GM23248 (cell line): Measurements from ENCODE around the gene TMEM263. TPM values are rescaled to one million over a fixed set of nuclear protein-coding genes. Genes with fewer than 3 reads are reported as not detected.
A peak's percentile ranks its signal among the peaks of the same experiment; 100 is the strongest.
"Not testable (repeated sequence)": the region's sequence is repeated elsewhere in the genome, so short reads cannot be mapped to it uniquely, and the experiment has no call there.

ENCODE experiments used
- DNase-seq: peaks from one replicate; pipeline ENCODE4 v3.0.0-alpha.2; 2015
- H2AFZ ChIP-seq: fragments of 200-600 bp; sonication (generic); 2 replicates; pipeline ENCODE4 v1.6.1; 2016; ENCODE audit warnings: antibody characterized with exemption
- H3F3A ChIP-seq: fragments of 200-600 bp; sonication (generic); 2 replicates; pipeline ENCODE4 v1.6.1; 2016; ENCODE audit warnings: mild to moderate bottlenecking, antibody characterized with exemption, mixed run types; ENCODE audit not compliant: insufficient read depth
- H3K27ac ChIP-seq: fragments of 200-600 bp; sonication (generic); 2 replicates; pipeline ENCODE4 v1.5.1; 2016; ENCODE audit warnings: mild to moderate bottlenecking
- H3K27me3 ChIP-seq: fragments of 200-600 bp; sonication (generic); replicated peaks from 2 replicates; pipeline ENCODE4 v1.6.1; 2016; ENCODE audit warnings: mild to moderate bottlenecking; ENCODE audit not compliant: insufficient read depth
- H3K36me3 ChIP-seq: fragments of 200-600 bp; sonication (generic); 2 replicates; pipeline ENCODE4 v1.6.1; 2016; ENCODE audit warnings: low read depth, mild to moderate bottlenecking
- H3K4me1 ChIP-seq: fragments of 200-600 bp; sonication (generic); 2 replicates; pipeline ENCODE4 v1.6.1; 2016; ENCODE audit warnings: mild to moderate bottlenecking; ENCODE audit not compliant: insufficient read depth
- H3K4me2 ChIP-seq: fragments of 200-600 bp; sonication (generic); one replicate; pipeline ENCODE4 v1.6.1; 2016; ENCODE audit warnings: mild to moderate bottlenecking; ENCODE audit not compliant: unreplicated experiment
- H3K4me3 ChIP-seq: fragments of 200-600 bp; sonication (generic); 2 replicates; pipeline ENCODE4 v1.5.1; 2016; ENCODE audit warnings: mild to moderate bottlenecking
- H3K79me2 ChIP-seq: fragments of 200-600 bp; sonication (generic); 2 replicates; pipeline ENCODE4 v1.6.1; 2016; ENCODE audit warnings: mild to moderate bottlenecking; ENCODE audit not compliant: insufficient read depth
- H3K9ac ChIP-seq: fragments of 200-600 bp; sonication (generic); 2 replicates; pipeline ENCODE4 v1.6.1; 2016; ENCODE audit warnings: mild to moderate bottlenecking
- H3K9me2 ChIP-seq: fragments of 200-600 bp; sonication (generic); 2 replicates; pipeline ENCODE4 v1.6.1; 2016; ENCODE audit warnings: mixed run types, mild to moderate bottlenecking, moderate library complexity; ENCODE audit not compliant: insufficient read depth
- H3K9me3 ChIP-seq: fragments of 200-600 bp; sonication (generic); one replicate; pipeline ENCODE4 v1.6.1; 2017; ENCODE audit warnings: low read depth
- H4K20me1 ChIP-seq: fragments of 200-600 bp; sonication (generic); 2 replicates; pipeline ENCODE4 v1.6.0; 2016; ENCODE audit not compliant: insufficient read depth
- EZH2 ChIP-seq: fragments of 200-600 bp; sonication (generic); IDR thresholded peaks from 2 replicates; pipeline ENCODE4 v1.6.1; 2018; ENCODE audit warnings: antibody characterized with exemption, mild to moderate bottlenecking; ENCODE audit not compliant: insufficient read depth, poor library complexity, severe bottlenecking
- EZH2phosphoT487 ChIP-seq: fragments of 200-600 bp; sonication (generic); IDR thresholded peaks from 2 replicates; pipeline ENCODE4 v1.6.1; 2018; ENCODE audit warnings: antibody characterized with exemption, moderate library complexity, mild to moderate bottlenecking, low read depth; ENCODE audit not compliant: insufficient read depth
- WGBS, 2 experiments: methylation state at CpG; one replicate each; pipeline ENCODE4 v1.1.6; 2015 to 2017; ENCODE audit warnings: low lambda C conversion rate in 2 of 2, low coverage in 1 of 2; ENCODE audit errors: missing lambda C conversion rate in 2 of 2; 5-methylcytosine and 5-hydroxymethylcytosine counted together
- in situ Hi-C: fragments of 300-500 bp; cut with MboI; formaldehyde crosslinking; loops from 2 replicates; pipeline ENCODE4 v1.15.0; 2020
- polyA plus RNA-seq: library from polyadenylated mRNA; unstranded; fragments of >200 nt; fragmentation: Nextera tagmentation; extraction: Ambion mirVana; gene quantifications from 2 replicates; pipeline ENCODE4 v1.2.1, GENCODE V29; 2016
- total RNA-seq: library from RNA; depleted of rRNA; stranded (reverse); fragments of >200 nt; shearing (Covaris generic); gene quantifications from 2 replicates; pipeline ENCODE4 v1.2.3, GENCODE V29; 2014

The TMEM263 gene
- total and polyA plus RNA-seq, 2 experiments from 2014 or later, result 136 to 147 TPM

DNA sequence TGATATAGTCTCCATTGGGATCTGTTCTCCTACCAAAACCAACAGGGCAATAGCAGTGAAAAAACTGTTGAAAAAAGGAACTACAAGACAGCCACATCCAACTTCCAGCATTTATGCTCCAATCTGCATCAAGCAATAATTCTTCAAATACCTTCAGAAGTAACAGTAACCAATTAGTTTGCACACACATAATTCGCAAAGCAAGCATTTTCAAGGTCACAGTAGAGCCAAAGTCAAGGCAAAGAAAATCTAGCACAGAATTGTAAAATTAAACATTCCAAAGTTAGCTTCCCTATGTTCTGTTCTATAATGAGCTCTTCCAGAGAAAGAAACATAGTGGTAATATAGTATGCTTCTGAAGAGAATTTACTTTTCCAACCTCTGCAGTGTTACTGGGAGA lies 42.2 kb downstream of the TMEM263 start:
- peaks cover 10% of the 10 kb centered on the region for H3K4me1 ChIP-seq
- in situ Hi-C loops, result no loop called here
- no peaks in the 10 kb centered on the region for H3K9me3 ChIP-seq
- H3K27me3 ChIP-seq, result no peaks in the 10 kb centered on the region
- no peak overlapping the region for H2AFZ ChIP-seq
- no peak overlapping the region for H3K9ac ChIP-seq
- no peaks in the 10 kb centered on the region for H4K20me1 ChIP-seq
- no peak overlapping the region for H3K4me2 ChIP-seq
- no peaks in the 10 kb centered on the region for H3K9me2 ChIP-seq
- no peaks in the 10 kb centered on the region for H3K36me3 ChIP-seq
- no peaks in the 10 kb centered on the region; the same call in 1 of the 2 replicates for H3F3A ChIP-seq
- TF ChIP-seq EZH2 (no peak), EZH2phosphoT487 (no peak)
- H3K27ac ChIP-seq, result no peak overlapping the region
- H3K4me3 ChIP-seq, result no peak overlapping the region
- 97 to 98% methylated on average over 1 of the region's 1 CpG for WGBS, 2 experiments
- no peaks in the 10 kb centered on the region for H3K79me2 ChIP-seq
- DNase-seq, result no peak

DNA sequence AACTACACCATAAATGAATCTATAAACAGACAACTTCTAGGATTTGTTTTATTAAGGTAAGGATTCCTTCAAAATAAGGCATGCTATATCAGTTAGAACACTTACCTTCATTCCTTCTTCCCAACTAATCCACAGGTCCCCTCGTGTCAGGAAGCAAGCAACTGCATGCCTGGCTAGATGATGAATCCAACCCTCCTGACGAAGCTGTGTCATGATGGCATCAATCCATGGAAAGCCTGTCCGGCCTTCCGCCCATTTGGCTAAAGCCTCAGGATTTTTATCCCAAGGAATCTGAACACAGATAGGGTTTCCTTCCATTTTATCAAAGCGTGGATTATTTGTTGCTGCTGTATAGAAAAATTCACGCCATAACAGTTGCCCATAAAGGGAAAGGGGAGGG lies 43.7 kb downstream of the TMEM263 start:
- Histone ChIP-seq H4K20me1 (no peaks in the 10 kb centered on the region), H3K79me2 (no peaks in the 10 kb centered on the region), H2AFZ (no peak overlapping the region), H3K36me3 (no peaks in the 10 kb centered on the region), H3K27me3 (no peaks in the 10 kb centered on the region), H3K4me2 (no peak overlapping the region), H3K9ac (no peak overlapping the region), H3K27ac (no peak overlapping the region), H3K4me1 (peaks cover 10% of the 10 kb centered on the region), H3K9me3 (no peaks in the 10 kb centered on the region), H3K9me2 (no peaks in the 10 kb centered on the region), H3K4me3 (no peak overlapping the region), H3F3A (no peaks in the 10 kb centered on the region; the same call in 1 of the 2 replicates)
- peak; percentile 58 for DNase-seq
- in situ Hi-C loops, result no loop called here
- TF ChIP-seq EZH2 (no peak), EZH2phosphoT487 (no peak)
- WGBS, 2 experiments, result 55 to 57% methylated on average over 6 of the region's 6 CpGs

DNA sequence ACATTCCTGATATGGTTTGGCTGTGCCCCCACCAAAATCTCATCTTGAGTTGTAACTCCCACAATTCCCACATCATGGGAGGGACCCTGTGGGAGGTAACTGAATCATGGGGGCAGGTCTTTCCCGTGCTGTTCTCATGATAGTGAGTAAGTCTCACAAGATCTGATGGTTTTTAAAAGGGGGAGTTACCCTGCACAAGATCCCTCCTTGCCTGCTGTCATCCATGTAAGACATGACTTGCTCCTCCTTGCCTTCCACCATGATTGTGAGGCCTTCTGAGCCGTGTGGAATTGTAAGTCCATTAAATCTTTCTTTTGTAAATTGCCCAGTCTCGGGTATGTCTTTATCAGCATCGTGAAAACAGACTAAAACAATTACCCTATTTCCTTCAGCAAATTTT lies 47.0 kb downstream of the TMEM263 start:
- H3K9me3 ChIP-seq, H3K4me1 ChIP-seq, H4K20me1 ChIP-seq, in situ Hi-C loops, H3K4me2 ChIP-seq, DNase-seq, H3K36me3 ChIP-seq, H3K9ac ChIP-seq, H3K27me3 ChIP-seq, H3K9me2 ChIP-seq, H3K27ac ChIP-seq, H3K4me3 ChIP-seq, H2AFZ ChIP-seq, H3F3A ChIP-seq, H3K79me2 ChIP-seq: not testable (repeated sequence)
- 75 to 80% methylated on average over 4 of the region's 4 CpGs for WGBS, 2 experiments

DNA sequence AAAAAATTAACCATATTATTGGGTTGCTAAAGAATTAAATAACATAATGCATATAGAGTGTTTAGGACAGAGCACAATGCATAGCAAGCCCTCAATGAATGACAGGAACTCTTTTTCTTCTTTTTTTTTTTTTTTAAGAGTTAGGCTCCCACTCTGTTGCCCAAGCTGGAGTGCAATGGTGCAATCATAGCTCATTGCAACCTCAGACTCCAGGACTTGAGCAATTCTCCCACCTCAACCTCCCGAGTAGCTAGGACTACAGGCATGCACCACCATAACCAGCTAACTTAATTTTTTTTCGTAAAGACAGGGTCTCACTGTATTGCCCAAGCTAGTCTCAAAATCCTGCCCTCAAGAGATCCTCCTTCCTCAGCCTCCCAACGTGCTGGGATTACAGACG lies 51.7 kb downstream of the TMEM263 start:
- H3K9ac ChIP-seq, result no peak overlapping the region
- no peak overlapping the region for H2AFZ ChIP-seq
- in situ Hi-C loops, result no loop called here
- 92 to 96% methylated on average over 4 of the region's 4 CpGs for WGBS, 2 experiments
- H3K79me2 ChIP-seq, result no peaks in the 10 kb centered on the region
- H3K27ac ChIP-seq, result no peak overlapping the region
- no peak overlapping the region for H3K4me3 ChIP-seq
- DNase-seq, result no peak
- no peaks in the 10 kb centered on the region for H3K9me2 ChIP-seq
- H3K36me3 ChIP-seq, result no peaks in the 10 kb centered on the region
- no peaks in the 10 kb centered on the region for H3K4me1 ChIP-seq
- no peaks in the 10 kb centered on the region for H3K27me3 ChIP-seq
- no peak overlapping the region for H3K4me2 ChIP-seq
- no peak for TF ChIP-seq EZH2phosphoT487
- no peak for TF ChIP-seq EZH2
- H4K20me1 ChIP-seq, result no peaks in the 10 kb centered on the region
- H3K9me3 ChIP-seq, result no peaks in the 10 kb centered on the region
- no peaks in the 10 kb centered on the region for H3F3A ChIP-seq

DNA sequence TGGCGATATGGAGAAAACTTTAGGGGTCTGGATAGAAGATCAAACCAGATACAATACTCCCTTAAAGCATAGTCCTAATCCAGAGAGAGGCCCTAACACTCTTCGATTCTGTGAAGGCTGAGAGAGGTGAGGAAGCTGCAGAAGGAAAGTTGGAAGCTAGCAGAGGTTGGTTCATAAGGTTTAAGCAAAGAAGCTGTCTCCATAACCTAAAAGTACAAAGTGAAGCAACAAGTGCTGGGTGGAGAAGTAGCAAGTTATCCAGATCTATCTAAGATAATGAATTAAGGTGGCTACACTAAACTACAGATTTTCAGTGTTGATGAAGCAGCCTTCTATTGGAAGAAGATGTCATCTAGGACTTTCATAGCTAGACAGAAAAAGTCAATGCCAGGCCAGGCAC lies 55.8 kb downstream of the TMEM263 start:
- H3K27me3 ChIP-seq, result no peaks in the 10 kb centered on the region
- no peak overlapping the region for H3K9ac ChIP-seq

More for the DNA sequence above, 55.8 kb downstream of the TMEM263 start:
- Histone ChIP-seq H3F3A (no peaks in the 10 kb centered on the region), H3K79me2 (no peaks in the 10 kb centered on the region), H3K4me3 (no peak overlapping the region), H3K36me3 (no peaks in the 10 kb centered on the region), H3K27ac (no peak overlapping the region), H3K4me2 (no peak overlapping the region), H3K9me2 (no peaks in the 10 kb centered on the region), H4K20me1 (no peaks in the 10 kb centered on the region), H3K4me1 (no peaks in the 10 kb centered on the region), H3K9me3 (no peaks in the 10 kb centered on the region), H2AFZ (no peak overlapping the region)
- TF ChIP-seq EZH2 (no peak), EZH2phosphoT487 (no peak)
- WGBS, 2 experiments, result 81 to 84% methylated on average over 2 of the region's 2 CpGs
- no peak for DNase-seq
- in situ Hi-C loops, result no loop called here
